HG03457 (cell line): ENCODE measurements around the gene TRDMT1.
A peak's percentile ranks its signal among the peaks of the same experiment; 100 is the strongest.

Source experiments
- ATAC-seq: cut with Tn5 transposase; IDR thresholded peaks from one replicate; pipeline ENCODE4 v1.9.1; 2021; ENCODE audit warnings: moderate number of reproducible peaks; ENCODE audit not compliant: unreplicated experiment

Gene TRDMT1

DNA sequence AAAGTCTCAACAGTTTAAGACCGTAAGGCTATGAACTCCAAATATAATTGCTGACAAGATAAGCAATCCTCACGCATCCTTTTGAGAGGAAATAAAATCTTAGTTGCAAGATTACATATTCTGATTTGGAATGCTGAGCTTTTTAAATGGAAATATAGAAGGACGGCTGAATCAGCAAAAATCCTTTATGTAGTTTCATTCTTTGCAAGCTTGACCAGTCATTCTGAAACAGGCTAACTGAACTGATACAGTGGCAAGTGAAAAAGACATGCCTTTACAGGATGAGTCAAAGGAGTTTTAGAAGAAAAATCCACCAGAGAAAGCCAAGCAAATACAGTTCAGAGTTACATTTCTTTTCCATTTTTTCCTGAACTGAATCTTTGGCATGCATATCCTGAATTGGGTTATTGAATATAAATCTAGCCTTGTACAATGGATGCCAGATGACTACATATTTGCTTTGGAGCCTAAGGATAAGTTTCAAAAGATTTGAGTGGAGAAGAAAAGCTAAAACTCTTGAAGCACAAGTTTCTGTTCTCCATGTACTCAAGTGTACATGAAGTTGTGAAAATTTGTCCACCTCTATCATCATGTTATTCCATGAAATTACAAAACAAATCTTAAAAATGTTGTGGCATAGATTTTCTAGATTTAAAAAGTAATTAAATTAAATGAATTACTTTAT, 30.9 kb upstream of the TRDMT1 start:
- ATAC-seq = no peak

DNA sequence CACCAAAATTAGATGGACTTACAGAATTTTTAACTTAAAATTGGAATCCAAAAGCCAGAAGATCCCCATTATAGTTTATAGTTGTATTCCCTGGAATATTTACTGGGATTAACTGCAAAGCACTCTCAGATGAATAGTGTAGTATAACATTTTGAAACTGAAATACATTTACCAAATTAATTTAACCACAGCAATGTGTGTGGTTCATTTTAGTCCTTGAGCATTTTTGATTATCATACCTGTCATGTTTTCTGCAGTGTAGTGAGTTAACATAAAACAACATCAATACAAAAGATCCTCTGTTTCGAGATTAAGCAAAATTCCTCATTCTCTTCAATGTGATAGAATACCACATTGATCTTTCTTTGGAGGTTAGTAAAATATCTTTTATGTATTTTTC, 30.3 kb upstream of the TRDMT1 start:
- ATAC-seq = no peak

DNA sequence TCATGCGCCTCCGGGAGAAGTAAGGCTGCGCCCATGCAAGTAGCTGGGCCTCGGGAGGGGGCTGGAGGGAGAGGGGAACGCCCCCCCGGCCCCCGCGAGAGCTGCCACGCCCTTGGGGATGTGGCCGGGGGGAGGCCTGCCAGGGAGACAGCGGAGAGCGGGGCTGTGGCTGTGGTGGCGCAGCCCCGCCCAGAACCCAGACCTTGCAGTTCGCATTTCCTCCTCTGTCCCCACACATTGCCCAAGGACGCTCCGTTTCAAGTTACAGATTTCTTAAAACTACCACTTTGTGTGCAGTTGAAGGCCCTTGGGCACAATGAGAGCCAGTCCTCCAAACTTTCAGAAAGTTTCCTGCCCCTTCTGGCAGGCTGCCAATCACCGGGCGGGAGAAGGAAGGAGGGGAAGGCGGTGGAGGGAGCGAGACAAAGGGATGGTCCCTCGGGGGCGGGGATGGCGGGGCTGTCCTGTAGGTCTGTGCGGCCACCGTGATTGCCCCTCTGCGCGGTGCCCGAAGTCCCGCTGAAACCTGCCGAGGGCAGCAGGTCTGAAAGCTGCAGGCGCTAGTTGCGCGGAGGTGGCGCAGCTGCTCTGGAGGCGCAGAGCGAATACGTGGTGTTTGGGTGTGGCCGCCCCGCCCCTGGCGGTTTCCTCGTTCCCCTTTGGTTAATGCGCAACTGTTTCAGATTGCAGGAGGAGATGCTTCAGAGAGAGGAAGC, 28.7 kb upstream of the TRDMT1 start:
- ATAC-seq = peak; percentile 39

DNA sequence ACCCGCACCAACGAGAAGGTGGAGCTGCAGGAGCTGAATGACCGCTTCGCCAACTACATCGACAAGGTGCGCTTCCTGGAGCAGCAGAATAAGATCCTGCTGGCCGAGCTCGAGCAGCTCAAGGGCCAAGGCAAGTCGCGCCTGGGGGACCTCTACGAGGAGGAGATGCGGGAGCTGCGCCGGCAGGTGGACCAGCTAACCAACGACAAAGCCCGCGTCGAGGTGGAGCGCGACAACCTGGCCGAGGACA, 28.2 kb upstream of the TRDMT1 start:
- ATAC-seq = no peak

DNA sequence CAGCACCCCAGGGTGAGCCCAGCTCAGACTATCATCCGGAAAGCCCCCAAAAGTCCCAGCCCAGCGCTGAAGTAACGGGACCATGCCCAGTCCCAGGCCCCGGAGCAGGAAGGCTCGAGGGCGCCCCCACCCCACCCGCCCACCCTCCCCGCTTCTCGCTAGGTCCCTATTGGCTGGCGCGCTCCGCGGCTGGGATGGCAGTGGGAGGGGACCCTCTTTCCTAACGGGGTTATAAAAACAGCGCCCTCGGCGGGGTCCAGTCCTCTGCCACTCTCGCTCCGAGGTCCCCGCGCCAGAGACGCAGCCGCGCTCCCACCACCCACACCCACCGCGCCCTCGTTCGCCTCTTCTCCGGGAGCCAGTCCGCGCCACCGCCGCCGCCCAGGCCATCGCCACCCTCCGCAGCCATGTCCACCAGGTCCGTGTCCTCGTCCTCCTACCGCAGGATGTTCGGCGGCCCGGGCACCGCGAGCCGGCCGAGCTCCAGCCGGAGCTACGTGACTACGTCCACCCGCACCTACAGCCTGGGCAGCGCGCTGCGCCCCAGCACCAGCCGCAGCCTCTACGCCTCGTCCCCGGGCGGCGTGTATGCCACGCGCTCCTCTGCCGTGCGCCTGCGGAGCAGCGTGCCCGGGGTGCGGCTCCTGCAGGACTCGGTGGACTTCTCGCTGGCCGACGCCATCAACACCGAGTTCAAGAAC, 27.7 kb upstream of the TRDMT1 start:
- peak; percentile 20 for ATAC-seq

DNA sequence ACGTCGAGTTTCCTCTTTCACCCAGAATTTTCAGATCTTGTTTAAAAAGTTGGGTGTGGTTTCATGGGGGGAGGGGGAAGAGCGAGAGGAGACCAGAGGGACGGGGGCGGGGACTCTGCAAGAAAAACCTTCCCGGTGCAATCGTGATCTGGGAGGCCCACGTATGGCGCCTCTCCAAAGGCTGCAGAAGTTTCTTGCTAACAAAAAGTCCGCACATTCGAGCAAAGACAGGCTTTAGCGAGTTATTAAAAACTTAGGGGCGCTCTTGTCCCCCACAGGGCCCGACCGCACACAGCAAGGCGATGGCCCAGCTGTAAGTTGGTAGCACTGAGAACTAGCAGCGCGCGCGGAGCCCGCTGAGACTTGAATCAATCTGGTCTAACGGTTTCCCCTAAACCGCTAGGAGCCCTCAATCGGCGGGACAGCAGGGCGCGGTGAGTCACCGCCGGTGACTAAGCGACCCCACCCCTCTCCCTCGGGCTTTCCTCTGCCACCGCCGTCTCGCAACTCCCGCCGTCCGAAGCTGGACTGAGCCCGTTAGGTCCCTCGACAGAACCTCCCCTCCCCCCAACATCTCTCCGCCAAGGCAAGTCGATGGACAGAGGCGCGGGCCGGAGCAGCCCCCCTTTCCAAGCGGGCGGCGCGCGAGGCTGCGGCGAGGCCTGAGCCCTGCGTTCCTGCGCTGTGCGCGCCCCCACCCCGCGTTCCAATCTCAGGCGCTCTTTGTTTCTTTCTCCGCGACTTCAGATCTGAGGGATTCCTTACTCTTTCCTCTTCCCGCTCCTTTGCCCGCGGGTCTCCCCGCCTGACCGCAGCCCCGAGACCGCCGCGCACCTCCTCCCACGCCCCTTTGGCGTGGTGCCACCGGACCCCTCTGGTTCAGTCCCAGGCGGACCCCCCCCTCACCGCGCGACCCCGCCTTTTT, 26.9 kb upstream of the TRDMT1 start, which contains the start of gene VIM:
Gene VIM, plus strand, starts transcription at position 151 of the 925 bp plus-strand sequence. CDS start 1,182 bp downstream, outside the sequence.
- peak; percentile 22 for ATAC-seq

DNA sequence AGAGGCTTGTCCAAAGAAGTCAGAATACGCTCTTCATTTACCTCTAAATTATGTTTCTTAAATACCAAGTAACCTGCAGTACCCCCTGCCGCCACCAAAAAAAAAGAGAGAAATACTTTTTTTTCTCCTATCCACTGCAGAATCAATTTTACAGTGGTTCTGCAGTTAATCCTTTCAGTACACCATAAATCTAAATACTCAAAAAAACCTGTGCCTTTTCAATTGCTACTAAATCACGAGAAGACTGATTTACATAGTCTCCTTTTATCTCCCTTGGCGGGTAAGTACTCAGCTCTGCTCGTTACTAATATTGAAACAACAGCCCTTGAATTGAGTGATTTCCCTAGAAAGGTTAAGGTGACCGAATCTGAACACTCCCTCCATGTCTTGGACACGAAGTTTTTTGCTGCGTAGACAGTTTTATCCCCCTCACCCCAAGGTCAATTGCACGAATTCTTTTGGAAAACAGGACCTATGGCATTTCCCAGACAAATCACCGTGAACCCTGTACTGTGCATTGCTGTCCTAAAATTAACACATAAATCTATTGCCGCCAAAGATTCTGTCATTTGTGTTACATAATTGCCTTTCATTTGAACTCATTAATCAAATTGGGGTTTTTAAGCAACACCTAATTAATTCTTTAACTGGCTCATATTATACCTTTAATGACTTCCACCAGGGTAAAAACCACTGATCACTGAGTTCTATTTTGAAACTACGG, 26.1 kb upstream of the TRDMT1 start:
- peak; percentile 28 for ATAC-seq

DNA sequence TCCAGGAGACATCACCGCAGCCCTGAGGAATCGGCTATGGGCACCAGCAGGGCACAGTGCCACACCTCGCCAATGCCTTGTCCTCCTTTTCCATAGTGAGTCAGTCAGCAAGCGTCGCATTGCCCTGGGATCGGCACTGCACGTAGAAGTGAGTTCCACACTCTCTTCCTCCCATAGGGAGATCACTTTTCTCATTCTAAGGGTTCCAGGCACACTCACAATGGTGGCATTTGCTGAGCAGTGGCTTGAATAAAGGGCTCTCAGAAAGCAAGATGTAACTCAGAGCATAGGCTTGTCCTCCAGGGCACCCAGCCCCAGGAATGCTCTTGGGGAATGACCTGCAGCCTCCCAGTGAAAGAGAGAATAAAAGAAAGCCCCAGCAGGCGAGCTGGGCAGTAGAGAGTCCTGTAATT, 25.4 kb upstream of the TRDMT1 start:
- ATAC-seq = no peak

DNA sequence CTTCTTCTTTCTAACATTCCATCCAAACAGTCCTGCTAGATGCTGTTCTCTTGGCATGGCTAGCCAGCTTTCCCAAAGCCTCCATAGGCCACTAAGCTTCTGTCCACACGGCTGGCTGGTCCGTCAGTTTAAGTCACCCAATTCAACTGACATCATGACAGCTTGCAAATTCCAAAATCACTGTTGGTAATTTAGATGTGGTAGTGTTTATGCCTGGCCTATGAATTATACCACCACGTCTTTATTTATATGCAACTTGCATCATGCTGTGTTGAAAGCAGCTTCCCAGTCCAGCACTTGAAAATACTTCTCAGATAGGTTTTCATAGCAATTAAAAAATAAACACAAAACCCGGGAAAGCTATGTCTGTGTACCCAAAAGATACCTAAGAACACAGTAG, 24.3 kb upstream of the TRDMT1 start:
- ATAC-seq = no peak

DNA sequence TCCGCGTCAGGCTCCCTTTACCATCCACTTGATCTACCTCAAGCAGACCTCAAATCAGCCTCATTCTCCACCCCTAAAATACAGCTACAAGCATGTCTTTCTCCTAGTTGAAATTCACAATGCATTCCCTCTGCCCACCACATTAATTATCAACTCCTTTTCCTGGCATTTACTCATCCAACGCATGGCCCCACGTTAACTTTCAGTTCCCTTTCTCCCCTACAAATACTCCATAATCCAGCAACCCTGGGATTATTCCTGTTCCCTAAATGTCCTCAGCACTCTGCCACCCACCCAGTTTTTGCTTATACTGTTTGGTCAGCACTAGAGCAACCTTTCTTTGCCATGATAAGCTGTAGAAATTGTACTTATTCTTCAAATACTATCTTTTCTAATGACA, 20.9 kb upstream of the TRDMT1 start:
- ATAC-seq = no peak

DNA sequence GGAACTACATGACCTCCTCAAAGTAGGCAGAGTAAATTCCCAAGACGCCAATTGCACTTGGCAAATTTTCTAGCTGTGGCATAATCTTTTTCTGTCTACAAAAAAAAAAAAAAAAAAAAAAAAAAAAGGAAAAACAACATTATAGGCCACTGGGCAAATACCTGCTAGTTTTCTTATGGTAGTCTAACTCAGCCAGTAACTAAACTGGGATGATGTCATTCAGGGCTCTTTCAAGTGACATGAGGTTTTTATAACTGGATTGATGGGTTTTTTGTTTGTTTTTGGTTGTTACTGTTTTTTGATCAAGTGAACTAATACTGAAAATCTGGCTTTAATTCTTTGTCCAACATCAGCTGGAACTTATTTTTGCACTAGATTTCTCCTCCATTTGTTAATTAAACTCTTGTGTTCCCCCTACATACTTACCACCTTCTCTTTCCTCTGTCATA, 19.2 kb upstream of the TRDMT1 start:
- ATAC-seq = no peak

DNA sequence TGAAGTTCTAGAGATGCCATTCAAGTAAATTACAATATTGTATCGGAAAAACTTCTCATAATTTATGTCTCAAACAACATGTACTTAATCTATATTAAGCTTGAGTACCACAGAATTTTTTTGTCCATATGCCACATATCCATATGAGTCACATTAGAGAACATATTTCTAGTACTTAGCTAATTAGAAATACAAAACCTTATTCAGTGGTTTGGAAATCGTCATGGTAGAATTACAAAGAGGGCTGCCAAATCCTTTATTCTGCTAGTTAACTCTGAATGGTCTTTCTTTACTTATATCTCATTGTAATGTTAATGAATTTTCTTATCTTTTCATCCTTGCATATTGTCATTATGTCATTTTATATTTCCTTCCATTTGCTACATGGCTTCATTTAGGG, 17.6 kb upstream of the TRDMT1 start:
- no peak for ATAC-seq

DNA sequence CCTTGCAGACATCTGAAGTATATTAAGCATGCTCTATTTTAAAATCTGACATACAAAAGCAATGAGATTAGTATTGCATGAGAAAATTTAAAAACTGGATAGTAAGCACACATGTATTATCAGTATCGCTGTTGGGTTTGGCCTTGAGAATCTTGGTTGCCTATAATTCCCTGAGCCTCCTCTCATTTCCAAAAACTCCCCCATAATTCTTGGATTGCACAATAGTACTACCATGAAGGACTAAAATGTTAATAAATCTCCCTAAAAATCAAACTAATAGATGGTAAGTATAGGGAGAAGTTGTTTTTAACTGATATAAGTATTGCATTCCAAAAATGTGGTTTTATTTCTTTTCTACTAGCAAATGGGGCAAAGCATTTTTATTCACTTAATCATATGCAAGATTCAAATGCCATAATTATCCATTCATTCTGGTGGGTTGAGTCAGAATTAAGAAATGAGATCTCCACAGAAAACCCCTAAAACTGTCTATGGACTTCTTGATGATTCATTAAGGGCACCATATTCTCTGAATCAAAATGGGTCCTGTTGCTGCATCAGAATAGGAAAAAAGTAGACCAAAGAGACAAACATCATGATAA, 16.3 kb upstream of the TRDMT1 start:
- no peak for ATAC-seq

DNA sequence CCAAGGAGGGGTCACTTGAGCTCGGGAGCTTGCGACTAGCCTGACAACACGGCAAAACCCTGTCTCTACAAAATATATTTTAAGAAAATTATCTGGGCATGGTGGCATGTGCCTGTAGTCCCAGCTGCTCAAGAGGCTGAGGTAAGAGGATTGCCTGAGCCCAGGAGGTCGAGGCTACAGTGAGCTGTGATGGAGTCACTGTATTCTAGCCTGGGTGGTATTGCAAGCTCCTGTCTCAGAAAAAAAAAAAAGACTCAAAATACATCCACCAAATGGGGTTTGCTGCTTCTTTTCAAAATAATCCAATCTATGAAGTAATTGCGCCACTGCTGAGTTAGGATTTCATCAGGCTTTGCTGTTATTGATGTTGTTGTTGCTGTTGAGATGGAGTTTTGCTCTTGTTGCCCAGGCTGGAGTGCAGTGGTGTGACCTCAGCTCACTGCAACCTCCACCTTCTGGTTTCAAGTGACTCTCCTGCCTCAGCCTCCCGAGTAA, 15.5 kb upstream of the TRDMT1 start:
- ATAC-seq = no peak

DNA sequence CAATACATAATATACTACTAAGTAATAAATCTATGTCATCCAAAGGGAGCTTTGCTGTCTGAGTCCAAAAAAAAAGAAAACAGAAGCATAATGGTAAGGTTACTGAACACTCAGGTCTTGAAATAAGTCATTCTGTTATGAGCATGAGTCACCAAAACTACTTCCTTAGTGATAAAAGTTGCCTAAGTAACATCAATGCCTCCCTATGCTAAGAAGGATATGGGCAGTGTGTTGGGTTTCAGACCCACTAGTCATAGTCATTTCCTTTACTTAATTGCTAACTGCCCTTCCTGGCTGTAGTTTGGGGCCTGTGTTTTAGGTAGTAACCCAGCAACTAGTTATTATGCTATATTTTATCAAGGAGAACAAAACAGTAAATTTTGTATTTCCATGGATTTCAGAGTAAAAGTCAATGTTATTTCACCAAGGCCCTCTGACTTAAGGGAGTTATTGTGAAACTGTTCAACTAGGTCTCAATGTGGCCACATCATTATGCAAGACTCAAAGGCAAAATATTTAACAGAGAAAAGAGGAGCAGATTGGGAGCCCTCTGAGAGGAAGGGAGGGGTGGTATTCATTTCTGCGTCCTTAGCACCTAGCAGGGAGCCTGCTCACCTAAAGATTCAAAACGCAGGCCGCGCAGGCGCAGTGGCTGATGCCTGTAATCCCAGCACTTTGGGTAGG, 14.9 kb upstream of the TRDMT1 start:
- ATAC-seq = peak; percentile 99

DNA sequence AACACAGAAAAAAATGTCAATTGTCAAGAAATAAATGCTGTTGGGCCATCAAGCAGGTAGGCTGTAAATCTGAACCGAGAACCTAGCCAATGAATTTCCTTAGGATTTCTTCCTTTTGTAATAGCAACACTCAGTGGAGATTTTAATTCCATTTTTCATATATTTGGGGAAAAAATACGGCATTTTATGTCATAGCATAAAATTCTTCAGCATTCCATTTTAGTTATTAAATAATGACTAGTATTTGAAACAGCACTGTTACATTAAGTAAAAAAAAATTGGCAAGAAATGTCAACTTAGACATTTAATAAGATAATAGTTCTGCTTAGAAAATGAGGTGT, 14.3 kb upstream of the TRDMT1 start:
- no peak for ATAC-seq

DNA sequence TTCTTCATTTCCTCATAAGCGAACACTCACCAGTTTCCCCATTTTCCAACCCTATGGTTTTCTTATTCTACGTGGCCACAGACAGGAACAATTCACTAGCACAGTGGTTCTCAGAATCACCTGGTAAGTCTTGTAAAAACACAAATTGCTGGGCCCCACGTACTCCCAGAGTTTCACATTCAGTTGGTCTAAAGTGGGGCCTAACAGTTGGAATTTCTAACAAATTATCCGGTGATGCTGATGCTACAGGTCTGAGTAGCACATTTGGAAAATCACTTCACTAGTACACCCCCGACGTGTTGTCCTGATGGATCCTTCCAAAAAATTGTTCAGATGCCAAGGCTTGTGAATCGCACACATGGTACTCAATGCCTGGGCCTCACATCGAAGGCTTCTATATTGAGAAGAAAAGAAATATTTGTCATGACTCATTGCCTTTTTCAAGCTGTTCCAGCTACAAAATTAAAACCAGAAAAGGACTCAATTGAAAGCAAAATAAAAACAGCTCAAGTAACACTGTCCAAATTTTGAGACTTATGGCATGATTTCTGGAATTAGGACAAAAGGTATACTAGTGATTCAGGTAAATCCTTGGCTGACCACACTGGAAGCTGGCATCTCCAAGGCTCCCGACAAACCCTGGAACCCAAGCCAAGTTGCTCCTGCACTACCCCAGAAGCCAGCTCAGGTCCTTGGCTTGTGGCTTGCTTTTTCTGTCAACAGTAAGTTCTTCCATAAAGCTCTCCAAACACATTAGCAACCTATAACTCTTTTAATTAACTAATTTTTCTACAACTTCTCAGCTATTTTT, 13.7 kb upstream of the TRDMT1 start:
- ATAC-seq = no peak

DNA sequence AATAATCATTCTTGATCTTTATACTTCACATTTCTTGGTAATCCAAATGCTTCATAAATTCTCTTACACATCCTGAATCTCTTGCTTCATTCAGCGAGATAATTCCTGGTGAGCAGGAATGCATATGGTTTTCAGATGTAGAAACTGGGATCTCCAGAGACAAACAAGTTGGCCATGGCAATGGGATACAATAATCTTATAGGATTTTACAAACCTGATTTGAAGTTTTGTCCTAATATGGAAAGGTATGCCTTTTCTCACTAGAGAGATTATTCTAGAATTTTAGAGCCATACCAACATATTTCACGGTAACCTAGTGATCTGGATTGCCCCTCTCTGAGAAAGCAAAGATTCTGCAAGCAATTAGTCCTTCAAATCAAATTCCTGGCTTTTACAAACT, 13.1 kb upstream of the TRDMT1 start:
- no peak for ATAC-seq
